GM21528 (cell line): ENCODE measurements around the gene NRROS.
"Not testable (repeated sequence)": the region's sequence is repeated elsewhere in the genome, so short reads cannot be mapped to it uniquely, and the experiment has no call there.

Experiments
- ATAC-seq: cut with Tn5 transposase; IDR thresholded peaks from one replicate; pipeline ENCODE4 v1.9.1; 2021; ENCODE audit warnings: mild to moderate bottlenecking, moderate library complexity; ENCODE audit not compliant: unreplicated experiment, low FRiP score

The NRROS gene

GRCh38 chr3:196639483-196640296 lies at the start of gene NRROS:
Gene NRROS (plus strand): TSS chr3:196639694. CDS start chr3:196654540, 14,846 bp downstream.
- no peak for ATAC-seq

DNA sequence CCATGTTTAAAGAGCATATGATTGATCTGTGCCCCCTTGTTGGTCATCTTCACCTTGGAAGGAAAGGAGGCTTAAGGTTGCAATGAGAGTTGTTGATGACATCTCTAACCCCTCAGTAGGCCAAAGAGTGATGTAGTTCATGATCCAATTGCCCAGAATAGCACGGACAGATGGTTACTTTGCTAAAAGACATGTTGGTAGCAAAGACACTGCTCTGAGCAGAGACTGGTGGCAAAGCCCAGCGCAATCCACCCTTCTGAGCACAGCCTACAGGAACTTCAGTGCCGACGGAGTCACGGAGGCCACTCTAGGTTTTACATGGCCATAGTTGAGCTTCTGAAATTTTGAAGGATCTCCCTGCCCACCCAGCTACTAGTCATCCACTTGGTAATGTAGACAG lies 49.2 kb upstream of the NRROS start:
- ATAC-seq, result no peak

GRCh38 chr3:196596355-196596754 lies 43.1 kb upstream of the NRROS start:
- ATAC-seq, result no peak

DNA sequence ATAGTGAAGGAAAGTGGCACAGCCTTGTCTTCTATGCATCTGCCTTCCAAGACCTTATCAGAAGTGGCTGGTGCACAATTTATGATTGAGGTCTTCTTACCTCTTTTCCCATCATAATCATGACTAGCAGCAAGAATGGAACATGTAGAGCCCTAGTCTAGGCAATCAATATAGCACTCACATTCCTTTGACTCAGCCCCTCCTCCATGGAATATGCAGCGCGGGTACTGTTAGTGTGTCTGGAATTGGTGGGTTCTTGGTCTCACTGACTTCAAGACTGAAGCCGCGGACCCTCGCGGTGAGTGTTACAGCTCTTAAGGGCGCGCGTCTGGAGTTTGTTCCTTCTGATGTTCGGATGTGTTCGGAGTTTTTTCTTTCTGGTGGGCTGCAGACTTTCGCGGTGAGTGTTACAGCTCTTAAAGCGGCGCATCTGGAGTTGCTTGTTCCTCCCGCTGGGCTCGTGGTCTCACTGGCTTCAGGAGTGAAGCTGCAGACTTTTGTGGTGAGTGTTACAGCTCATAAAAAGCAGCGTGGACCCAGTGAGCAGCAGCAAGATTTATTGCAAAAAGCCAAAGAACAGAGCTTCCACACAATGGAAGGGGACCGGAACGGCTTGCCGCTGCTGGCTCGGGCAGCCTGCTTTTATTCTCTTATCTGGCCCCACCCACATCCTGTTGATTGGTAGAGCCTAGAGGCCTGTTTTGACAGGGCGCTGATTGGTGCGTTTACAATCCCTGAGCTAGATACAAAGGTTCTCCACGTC lies 41.3 kb upstream of the NRROS start:
- not testable (repeated sequence) for ATAC-seq

DNA sequence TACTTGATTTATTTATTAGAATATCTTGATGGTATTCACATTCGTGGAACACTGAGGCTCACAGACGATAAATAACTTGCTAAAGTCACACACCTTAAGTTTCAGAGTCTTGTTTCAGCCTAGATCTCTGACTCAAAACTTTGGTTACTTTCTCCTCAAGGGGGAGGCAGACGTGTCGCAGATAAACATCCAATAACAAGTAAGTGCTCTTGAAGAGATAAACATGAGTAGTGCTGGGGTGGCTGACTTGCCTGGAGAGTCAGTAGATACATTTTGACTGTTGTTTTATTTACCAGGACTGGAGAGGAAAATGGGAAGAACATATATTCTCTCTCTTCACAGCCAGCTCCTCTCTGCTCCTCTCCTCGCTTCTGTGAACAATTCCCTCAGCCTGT lies 39.8 kb upstream of the NRROS start:
- ATAC-seq, result no peak

DNA sequence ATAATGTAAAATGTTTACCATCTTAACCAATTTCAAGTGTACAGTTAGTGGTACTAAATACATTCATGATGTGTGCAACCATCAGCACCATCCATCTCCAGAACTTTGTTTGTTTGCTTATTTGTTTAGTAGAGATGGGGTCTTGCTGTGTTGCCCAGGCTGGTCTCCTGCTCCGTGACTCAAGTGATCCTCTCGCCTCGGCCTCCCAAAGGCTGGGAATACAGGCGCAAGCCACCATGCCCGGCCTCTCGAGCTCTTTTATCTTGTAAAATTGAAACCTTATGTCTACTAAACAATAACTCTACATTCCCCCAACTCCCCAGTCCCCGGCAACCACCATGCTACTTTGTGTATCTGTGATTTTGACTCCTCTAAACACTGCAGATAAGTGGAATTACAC lies 39.1 kb upstream of the NRROS start:
- no peak for ATAC-seq

- ATAC-seq, result no peak
These were observed 36.8 kb upstream of the NRROS start for GRCh38 chr3:196602673-196603072.

- ATAC-seq, result no peak
These were observed 35.8 kb upstream of the NRROS start for GRCh38 chr3:196603683-196604082.

GRCh38 chr3:196604548-196604947 lies 34.9 kb upstream of the NRROS start:
- ATAC-seq, result no peak

- no peak for ATAC-seq
These were observed 30.8 kb upstream of the NRROS start for GRCh38 chr3:196608693-196609092.

GRCh38 chr3:196609343-196609775 lies 30.1 kb upstream of the NRROS start:
- ATAC-seq, result peak; percentile 64

GRCh38 chr3:196609805-196610515 lies 29.5 kb upstream of the NRROS start:
- ATAC-seq, result no peak

- no peak for ATAC-seq
These were observed 27.6 kb upstream of the NRROS start for GRCh38 chr3:196611761-196612483.

DNA sequence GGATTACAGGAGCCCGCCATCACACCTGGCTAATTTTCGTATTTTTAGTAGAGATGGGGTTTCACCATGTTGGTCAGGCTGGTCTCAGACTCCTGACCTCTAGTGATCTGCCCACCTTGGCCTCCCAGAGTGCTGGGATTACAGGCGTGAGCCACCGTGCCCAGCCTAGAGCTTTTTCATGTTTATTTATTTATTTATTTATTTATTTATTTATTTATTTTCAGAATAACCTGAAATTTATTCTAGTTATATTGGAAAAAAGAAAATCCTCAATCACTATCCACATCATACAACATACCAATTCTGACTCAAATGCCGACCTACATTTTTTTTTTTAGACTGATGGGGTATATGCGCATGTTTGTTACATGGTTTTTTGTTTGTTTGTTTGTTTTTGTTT lies 24.3 kb upstream of the NRROS start:
- ATAC-seq, result not testable (repeated sequence)

DNA sequence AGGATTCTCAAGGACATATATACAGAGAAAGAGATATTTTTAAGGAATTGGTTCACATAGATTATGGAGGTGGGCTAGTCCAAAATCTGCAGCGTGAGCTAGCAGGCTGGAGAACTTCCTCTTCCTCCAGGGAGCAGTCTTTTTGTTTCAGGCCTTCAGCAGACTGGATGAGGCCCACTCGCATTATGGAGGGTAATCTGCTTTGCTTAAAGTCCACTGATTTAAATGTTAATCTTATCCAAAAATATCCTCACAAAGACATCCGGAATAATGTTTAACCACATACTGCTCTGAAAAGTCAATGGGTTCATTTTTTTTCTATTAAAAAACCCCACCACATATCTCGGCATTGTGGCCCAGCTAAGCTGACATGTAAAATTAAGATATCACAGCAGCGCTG lies 22.2 kb upstream of the NRROS start:
- ATAC-seq, result no peak

- no peak for ATAC-seq
These were observed 20.3 kb upstream of the NRROS start for GRCh38 chr3:196619223-196619622.

DNA sequence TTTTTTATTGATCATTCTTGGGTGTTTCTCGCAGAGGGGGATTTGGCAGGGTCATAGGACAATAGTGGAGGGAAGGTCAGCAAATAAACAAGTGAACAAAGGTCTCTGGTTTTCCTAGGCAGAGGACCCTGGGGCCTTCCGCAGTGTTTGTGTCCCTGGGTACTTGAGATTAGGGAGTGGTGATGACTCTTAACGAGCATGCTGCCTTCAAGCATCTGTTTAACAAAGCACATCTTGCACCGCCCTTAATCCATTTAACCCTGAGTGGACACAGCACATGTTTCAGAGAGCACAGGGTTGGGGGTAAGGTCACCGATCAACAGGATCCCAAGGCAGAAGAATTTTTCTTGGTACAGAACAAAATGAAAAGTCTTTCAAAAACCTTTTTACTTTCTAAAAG lies 19.9 kb upstream of the NRROS start:
- not testable (repeated sequence) for ATAC-seq

GRCh38 chr3:196620161-196620604 lies 19.3 kb upstream of the NRROS start:
- ATAC-seq, result peak; percentile 64

DNA sequence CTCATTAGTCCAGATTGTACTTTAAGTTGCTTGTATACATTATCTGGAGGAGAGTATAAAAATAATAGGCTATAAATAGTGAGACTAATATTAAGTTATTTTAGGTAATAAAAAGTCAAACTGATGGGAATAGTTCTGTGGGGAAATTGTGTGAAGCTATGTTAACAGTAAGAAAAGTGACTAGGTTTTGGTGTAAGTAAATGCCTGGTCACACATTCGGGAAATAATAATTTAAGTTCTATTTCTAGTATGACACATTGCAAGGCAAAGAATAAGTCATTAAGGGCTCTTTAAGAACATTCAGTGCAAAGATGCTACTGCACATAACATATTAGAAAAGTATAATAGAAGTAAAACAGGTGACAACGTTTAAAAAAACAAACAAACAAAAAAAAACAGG lies 18.8 kb upstream of the NRROS start:
- ATAC-seq, result no peak

DNA sequence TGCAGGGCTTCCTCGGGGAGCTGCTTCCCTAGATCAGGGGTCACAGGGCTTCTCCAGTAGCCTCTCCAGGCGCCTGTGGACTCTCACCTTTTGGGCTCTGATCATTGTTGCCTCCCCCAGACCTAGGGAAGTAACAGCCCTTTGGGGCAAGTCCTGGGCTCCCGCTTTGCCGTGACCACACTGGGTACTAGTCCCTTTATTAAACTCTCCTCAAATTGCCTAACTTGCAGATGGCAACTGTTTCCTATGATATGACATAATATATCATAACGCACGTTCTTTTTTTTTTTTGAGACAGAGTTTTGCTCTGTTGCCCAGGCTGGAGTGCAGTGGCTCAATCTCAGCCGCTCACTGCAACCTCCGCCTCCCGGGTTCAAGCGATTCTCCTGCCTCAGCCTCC lies 17.9 kb upstream of the NRROS start:
- no peak for ATAC-seq
